ENCODE data around the gene ABHD8.

Gene ABHD8

DNA sequence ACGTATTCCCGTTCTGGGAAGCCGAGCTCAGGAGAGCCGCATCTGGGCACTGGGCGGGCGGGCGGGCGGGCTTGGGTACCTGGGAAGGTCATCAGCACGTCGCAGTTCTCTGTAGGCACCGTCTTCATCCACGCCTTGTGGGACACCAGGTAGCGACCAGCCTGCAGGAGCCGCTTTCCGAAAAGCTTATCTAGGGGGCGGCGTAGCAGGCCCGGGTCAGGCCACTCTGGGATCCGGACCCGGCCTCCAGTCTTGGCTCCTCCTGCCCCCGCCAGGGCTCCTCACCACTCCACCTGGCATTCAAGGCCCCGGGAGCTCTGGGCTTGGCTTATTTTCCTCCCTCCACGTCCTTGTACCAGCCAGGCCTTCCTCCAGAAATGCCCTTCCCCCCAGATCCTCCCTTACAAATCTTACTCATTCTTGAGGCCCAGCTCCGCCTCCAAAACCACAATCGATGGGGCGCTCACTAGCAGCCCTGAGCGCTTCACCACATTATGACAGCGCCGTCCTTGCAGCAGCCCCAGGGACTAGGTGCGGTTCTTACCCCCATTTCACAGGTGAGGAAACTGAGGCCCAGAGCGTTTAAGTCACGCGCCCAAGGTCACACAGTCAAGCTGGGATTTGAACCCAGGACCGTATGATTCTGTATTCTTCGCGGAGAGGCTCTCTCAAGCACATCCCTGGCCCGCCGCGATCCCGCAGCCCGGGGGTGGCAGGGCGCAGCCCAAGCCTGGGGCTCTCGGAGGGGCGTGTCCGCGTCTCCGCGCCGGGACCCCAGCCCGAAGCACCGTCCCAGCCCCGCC, 30.6 kb upstream of the ABHD8 start:
- DNase-seq: no peak

- peak; percentile 15 for DNase-seq
Observed at GRCh38 chr19:17332677-17333581, 29.7 kb upstream of the ABHD8 start.

DNA sequence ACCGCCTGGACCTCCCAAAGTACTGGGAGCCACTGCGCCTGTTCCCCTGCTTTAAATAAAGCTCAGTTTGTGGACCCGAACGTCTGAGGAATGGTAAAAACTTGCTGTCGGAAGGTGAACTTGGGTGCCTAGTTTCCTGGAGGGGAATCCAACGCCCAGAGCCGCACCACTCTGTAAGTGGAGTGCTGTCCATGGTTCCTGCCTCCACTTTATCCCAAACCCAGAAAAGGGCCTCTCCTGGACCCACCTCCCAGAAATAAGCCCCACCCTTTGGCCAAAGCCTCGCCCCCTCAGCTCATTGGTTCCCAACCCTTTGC, 29.1 kb upstream of the ABHD8 start:
- no peak for DNase-seq

DNA sequence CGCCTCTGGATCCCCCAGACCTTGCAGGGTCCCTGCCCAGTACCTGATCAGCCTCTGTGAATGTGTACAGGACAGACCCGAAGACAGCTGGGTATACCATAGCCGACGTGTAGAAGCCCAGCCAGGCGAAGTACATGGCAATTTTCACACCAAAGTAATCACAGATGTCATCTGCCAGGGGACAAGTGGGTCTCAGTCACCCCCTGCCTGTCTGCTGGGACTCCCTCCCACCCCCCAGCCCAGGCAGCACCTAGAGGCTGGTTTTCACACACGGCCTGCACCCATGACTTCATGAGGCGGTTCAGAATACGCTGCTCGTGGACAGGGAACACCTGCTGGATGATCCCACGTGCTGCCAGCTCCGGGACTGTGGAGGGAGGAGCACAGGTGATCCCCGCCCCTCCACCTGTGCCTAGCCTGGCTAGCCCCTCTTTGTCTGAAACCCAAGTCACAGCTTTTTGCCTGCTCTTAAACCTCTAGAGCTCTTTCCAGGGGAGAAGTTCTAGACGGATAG, 27.9 kb upstream of the ABHD8 start:
- DNase-seq: no peak

- DNase-seq: no peak
Observed at GRCh38 chr19:17330262-17331044, 27.2 kb upstream of the ABHD8 start.

- DNase-seq: no peak
Observed at GRCh38 chr19:17329366-17330261, 26.4 kb upstream of the ABHD8 start.

- DNase-seq: no peak
Observed at GRCh38 chr19:17328517-17329365, 25.5 kb upstream of the ABHD8 start.

GRCh38 chr19:17327654-17328516, 24.7 kb upstream of the ABHD8 start:
- DNase-seq: no peak

- DNase-seq: no peak
Observed at GRCh38 chr19:17327068-17327653, 23.9 kb upstream of the ABHD8 start.

- no peak for DNase-seq
Observed at GRCh38 chr19:17326595-17326966, 23.4 kb upstream of the ABHD8 start.

DNA sequence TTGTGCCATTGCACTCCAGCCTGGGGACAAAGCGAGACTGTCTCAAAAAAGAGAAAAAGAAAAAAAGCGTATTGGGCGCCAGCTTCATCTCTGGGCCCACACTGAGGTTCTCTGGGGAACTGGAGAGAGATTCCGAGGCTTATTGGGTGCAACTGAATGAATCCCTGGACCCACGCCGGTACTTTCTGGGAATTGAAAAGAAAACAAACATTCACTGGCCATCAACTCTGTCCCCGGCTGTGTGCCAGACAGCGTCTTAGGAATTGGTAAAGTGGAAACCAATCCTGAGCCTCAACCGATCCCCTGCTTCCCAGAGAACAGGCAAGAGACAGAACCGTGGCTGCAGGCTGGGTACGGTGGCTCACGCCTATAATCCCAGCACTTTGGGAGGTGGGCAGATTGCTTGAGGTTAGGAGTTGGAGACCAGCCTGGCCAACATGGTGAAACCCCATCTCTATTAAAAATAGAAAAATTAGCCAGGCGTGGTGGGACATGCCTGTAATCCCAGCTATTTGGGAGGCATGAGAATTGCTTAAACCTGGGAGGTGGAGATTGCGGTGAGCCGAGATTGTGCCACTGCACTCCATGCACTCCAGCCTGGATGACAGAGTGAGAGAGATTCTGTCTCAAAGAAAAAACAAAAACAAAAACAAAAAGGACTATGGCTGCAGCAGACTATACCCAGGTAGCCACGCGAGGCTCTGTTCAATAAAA, 22.8 kb upstream of the ABHD8 start:
- no peak for DNase-seq

- DNase-seq: no peak
Observed at GRCh38 chr19:17325133-17325532, 21.9 kb upstream of the ABHD8 start.

DNA sequence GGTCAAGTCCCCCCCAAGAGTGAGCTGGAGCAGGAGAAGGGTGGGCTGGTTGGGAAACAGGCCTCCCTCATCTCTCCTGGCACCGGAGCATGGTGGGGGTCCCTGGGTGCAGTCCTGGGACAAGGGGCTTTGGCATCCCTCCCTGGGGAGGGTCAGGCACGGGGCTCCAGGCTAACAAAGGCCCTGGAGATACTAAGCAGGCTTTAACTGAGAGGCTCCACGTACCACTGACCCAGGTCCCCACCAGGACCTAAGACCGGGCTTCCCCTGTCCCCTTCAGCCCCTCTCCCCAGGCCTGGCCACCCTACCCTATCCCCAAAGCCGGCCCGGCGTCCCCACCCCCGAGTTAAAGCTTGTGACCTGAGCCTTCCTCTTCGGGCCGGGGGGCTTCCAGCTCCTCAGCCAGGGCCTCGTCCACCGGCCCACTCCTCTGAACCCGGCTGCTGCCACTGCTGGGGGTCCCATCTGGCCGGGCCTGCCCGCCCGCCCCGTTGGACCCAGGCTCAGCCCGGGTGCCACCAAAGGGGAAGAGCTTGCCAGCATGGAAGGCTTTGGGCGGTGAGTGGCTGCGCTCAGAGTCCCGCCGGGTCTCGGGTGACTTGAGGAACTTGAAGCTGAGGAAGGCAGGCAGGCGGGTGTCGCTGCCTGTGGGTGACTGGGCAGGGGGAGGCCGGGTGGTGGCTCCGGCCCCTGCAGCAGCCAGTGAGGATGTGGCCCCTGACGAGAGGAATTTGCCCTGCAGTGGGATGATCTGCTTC, 21.3 kb upstream of the ABHD8 start:
- no peak for DNase-seq

GRCh38 chr19:17323964-17324332, 20.7 kb upstream of the ABHD8 start:
- DNase-seq: no peak

DNA sequence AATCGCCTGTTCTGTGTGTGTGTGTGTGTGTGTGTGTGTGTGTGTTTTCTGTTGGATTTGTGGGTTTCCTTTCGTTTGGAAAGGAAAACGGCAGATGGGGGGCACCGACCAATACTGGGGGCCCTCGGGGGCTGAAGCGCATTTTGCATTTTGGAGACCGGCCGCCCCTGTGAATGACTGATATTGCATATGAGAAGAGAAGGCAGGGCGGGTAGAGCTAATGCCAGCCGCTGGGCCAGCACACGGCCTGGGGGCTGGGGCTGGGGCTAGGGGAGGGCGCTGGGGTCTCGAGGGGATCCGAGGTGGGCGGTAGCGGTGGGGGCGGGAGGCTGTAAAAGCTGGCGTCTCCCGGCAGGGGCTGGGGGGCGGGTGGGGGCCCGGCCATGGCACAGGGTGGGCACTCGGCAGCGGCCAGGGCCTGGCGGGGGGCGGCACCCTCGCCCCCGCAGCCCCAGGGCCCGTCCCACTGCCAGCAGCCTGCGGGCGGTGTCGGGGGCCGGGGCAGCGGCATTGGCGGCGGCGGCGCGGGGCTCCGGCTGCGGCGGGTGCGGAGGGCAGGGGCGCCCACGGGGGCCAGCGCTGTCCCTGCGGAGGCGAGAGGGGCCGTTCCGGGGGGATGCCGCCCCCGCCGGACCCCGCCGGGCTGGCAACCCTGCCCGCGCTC, 20.2 kb upstream of the ABHD8 start:
- DNase-seq: no peak

DNA sequence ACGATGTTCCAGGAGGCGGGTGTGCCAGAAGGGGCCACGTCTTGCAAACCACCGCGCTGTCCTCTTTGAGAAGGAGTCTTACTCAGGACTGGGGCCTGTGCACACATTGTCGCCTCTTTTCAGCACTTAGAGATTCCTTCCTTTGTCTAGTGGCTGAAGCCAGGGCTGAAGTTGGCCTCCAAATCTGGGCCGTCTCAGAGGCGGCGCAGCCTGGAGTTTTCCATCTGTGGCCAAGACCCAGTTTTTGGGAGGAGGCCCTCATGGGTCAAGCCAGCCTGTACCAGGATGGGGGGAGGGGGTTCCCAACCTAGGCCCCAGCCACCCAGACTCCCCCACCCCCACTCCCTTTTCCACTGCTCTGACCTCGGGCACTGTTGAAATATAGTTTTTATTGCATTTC, 19.6 kb upstream of the ABHD8 start:
- no peak for DNase-seq

DNA sequence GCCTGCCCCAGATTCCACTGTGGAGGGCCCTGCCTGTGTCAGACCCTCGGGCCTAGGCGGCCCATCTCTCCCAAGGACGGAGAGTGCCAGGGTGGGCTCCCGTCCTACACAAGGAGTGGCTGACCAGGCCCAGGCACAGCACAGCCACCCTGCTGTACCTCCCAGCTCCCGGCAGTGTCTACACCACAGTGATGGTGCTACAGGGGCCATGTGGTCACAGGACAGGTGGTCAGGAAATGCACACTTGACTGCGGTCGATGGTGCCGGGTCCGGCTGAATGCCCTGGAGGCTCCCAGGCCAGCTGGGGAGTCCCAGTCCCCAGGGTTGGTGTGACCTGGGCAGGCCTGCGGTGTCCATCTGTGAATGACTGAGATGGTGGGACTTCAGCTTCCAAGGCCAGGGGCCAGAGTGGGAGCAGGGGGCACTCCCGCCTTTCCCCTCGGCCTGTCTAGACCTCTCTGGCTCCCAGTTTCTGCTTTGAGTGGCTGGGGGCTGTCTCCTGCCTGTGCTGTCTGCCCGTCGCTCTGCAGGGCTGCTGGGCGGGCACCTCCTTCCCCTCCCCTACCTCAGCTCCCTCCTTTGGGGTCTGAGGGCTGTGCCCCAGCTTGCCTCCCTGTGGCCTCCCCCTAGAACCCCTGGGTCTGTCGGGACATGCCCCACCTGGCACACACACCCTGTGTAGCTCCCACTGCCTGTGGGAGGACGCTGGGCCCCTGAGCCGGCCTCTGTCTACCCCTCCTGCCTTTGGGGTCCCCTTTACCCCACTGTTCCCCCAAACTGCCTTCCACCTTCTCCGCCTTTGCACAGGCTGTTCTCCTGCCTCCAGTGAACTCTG, 18.6 kb upstream of the ABHD8 start:
- DNase-seq: no peak

Measured in NCI-H1092 treated with DMSO at 0.1 percent for 48 hours (cell line).